ENCODE data around the gene AK5.

Gene AK5, protein sequence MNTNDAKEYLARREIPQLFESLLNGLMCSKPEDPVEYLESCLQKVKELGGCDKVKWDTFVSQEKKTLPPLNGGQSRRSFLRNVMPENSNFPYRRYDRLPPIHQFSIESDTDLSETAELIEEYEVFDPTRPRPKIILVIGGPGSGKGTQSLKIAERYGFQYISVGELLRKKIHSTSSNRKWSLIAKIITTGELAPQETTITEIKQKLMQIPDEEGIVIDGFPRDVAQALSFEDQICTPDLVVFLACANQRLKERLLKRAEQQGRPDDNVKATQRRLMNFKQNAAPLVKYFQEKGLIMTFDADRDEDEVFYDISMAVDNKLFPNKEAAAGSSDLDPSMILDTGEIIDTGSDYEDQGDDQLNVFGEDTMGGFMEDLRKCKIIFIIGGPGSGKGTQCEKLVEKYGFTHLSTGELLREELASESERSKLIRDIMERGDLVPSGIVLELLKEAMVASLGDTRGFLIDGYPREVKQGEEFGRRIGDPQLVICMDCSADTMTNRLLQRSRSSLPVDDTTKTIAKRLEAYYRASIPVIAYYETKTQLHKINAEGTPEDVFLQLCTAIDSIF

DNA sequence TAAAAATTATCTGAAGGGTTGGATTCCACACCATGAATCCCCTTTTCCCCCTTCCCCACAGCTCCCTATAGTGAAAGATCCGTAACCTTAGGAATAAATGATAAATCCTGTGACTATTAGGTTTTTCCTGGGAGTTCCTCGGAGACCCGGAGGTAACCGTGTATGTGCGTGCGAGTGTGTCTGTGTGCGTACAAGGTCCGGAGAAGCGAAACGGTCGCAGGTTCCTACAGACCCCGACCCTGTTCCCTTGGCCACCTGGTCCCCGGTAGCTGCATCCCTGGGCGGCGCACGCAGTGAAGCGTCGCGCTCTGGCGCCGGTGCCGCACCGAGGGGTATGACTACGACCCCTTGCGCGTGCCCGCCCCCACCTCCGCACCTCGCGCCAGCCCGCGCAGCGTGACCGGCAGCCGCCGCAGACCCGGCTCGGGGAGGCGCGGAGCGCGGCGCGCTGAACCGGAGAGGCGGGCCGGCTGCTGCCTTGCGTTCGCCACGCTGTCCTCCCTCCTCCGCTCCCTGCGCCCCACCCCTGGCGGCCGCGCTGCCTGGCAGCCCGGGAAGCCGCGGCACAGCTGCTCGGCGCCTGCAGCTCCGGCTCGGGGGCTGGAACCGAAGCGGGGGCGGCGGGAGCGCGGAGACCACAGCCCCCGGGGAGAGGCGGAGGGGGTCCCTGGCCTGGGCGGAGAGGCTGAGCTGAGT lies at the start of gene AK5:
Gene AK5, plus strand, starts transcription at position 529 of the 696 bp plus-strand sequence. CDS start 295 bp downstream, outside the sequence.
- DNase-seq = peak; percentile 32

DNA sequence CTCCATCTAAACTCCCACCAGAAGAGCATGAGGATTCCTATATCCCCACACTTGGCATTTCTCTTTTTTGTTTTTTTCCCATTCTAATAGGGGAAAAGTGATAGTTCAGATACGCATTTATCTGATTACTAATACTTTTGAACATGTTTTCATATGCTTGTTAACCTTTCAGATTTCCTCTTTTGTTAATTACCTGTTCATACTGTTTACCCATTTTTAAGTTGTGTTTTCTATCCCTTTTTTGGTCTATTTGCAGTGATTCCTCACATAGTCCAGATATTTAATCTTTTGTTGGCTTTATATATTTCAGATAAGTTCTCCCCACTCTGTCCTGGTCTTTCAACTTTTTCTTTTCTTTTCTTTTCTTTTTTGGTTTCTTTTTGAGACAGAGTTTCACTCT lies 49.0 kb upstream of the AK5 start:
- DNase-seq = no peak

DNA sequence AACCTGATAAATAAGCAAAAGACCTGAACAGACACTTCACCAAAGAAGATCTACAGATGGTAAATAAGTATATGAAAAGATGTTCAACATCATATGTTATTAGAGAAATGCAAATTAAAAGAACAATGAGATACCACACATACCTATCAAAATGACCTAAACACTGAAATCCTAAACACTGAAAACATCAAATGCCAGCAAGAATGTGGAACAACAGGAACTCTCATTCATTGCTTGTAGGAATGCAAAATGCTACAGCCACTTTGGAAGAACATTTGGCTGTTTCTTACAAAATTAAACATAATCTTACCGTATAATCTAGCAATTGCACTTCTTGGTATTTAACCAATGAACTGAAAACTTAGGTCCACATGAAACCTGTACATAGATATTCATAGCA lies 47.7 kb upstream of the AK5 start:
- no peak for DNase-seq

DNA sequence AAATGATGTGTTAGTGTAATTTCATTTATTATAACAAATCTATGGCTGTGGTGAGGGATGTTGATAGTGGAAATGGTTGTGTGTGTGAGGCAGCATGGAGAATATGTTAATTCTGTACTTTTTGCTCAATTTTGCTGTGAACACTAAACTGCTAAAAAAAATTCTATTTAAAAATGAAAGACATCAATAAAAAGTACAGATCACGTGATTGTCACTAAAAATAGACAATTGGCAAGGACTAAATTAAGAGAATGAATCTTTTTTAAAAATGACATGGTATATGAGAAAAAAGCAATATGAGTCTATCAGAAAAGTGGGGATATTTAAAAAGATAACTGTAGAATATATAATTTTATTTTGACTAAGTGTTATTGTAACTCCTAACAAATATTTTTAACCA lies 46.9 kb upstream of the AK5 start:
- DNase-seq = no peak

DNA sequence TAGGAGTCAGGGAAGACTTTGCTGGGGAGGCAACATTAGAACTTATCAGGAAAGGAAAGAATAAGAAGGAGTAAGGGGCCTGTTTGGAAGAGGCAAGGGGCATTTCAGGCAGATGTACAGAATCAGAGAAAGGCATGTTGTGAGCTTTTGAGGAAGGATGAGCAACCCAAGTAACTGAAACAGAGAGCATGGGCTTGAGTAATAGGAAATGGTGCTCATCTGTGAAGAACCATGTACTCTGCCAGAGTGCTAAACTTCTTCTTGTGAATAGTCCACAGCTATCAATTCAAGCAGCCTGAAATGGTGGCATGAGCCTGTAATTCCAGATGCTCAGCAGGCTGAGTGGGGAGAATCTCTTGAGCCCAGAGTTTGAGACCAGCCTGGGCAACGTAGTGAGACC lies 43.4 kb upstream of the AK5 start:
- no peak for DNase-seq

DNA sequence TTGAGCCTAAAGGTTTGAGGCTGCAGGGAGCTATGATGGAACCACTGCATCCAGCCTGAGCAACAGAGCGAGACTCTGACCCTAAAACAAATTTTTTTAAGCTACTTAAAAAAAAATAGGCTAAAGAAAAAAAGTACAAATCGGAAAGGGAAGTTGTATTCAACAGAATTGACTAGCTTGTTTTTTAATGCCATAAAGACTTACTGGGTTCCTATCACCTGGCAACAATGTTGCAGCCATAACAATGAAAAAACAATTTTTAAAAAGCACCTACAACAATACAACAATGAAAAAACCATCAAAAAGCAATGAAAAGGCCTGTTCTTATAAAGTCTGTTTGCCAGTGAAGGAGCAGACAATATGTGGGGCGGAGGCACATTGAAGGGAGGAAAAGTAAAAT lies 42.5 kb upstream of the AK5 start:
- DNase-seq = no peak

DNA sequence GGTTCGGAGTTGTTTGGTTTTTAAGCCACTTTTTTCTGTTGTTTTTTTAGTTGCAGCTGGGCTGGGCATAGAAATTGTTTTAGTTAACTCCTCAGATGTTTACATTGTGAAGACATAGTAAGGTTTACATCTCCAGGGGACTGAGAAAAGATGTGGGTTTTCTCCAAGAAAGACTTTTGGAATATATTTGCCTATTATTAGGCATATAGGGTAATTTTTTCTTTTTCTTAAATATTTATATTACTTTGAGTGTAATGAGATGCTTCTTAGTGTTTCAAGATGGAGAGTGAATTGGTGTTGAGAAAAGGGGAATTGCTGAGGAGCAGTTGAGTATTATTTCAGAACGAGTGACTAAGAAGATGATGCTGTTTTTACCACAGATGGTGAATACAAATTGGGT lies 36.0 kb upstream of the AK5 start:
- no peak for DNase-seq

DNA sequence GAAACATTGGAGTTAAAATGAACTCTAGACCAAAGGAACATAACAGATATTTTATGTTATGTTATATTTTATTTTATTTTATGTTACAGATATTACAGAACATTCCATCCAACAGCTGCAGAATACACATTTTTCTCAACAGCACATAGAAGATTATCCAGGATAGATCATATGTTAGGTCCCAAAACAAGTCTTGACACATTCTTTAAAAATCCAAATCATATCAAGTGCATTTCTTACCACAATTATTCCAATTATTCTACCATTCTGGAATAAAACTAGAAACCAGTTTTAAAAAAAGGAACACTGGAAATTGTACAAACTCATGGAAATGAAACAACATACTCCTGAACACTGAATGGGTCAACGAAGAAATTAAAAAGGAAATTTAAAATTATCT lies 31.7 kb upstream of the AK5 start:
- DNase-seq = no peak

DNA sequence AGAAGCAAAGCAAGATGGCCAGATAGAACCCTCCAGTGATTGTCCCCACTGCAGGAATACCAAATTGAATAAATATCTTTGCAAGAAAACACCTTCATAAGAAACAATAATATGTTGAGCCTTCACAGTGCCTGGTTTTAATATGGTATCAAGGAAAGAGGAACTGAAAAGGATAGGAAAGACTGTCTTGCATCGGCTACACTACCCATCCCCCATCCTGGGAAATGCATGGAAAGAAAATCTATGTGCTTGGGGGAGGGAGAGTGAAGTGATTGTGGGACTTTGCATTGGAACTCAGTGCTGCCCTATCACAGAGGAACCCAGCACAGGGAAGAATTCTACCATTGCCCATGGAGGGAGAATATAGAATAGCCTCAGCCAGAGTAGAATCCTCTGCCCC lies 28.6 kb upstream of the AK5 start:
- DNase-seq = no peak

DNA sequence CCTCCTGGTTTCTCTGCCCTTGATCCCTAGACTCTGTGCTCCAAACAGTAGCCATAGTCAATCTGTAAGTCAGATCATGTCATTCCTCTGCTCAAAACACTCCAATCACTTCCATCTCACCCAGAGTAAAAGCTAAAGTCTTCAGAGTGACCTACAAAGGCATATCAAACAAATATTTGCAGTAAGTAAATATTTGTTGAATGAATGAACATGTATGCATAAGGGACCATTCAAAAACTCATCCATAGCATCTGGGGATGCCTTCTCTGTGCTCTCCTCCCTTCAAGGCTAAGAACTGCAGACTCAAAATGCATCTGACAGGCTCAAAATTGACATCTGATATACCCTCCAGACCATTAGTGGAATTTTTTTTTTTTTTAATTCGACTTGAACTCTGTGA lies 18.1 kb upstream of the AK5 start:
- DNase-seq = no peak

DNA sequence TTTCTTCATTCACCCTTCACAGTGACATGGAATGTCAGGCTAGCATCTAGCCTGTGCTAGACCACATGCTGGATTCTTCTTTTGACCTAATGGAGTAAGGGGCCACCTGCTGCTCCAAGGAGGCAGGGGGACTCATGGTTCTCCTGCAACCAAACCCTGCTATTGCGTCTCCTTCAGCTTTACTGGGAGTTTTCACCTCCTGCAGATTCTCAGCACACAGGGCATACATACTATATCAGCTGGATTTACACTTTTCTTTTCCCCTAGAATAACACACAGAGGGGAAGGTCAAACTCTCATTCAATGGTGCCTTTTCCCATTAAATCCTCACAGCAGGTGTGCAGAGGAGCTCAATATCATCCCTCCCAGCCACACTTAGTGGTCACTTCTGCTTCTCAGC lies 16.6 kb upstream of the AK5 start:
- no peak for DNase-seq

DNA sequence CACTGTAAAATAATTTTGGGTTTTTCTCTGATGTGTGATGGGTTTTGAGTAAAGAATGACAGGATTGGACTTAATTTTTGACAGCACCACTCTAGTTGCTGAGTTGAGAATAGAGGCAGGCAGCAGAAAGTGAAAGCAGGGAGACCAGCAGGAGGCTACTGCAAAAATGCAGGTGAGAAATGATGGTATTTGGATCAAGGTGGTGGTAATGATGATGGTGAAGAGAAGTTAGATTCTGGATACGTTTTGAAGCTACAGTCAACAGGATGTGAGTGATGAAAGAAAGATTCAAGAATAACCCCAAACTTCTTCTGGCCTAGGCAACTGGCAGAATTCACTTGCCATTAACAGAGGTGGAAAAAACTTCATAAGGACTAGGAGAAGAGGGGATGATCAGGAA lies 14.8 kb upstream of the AK5 start:
- no peak for DNase-seq

DNA sequence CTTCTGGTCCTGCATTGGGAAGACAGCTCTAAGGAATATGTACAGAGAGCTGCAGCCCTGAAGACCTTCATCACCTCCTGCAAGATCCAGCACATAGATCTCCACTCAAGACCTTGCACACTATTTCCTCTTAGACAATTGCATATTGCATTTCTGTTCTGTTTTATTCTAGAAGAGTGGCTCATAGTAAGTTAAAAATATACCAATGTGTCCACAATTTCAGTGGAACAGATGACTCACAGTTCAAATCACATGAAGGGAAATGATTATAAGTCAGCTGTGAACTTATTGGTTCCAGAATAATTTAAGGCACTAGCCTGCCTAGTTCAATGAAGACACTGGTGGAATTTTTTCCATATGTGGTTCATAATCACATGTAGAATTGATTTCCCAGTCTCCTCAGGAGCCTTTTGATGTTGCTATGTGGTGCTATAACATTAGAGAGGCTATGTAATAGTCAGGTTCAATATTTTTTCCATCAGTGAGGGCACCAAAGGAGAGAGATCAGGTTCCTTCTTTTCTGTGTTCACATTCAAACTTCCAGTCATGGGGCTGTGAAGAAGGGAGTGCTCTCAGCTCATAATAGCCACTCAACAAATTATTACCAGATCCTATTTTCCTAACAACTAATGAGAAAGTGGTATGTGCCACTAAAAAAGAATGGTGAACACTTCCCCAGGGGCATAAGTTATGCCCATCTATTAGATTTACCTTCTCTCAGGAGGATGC lies 9.8 kb upstream of the AK5 start:
- DNase-seq = no peak

DNA sequence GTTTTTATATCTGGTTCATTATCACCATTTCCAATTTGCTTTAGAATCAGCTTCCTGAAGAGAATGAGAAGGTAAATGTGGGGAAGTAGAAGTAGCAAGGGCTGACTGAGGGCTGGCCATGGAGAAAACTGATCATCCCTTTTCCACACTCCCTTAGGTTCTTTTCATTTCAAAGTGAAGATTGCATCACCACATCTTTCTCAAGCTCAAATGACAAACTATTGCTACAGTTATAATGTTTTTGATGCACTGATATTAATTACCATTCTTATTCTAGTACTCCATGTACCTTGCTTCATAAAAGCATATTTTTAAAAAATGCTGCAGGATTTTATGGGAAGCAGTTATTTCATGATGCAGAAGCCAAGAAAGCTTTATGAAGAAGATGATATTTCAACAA lies 7.9 kb upstream of the AK5 start:
- no peak for DNase-seq

DNA sequence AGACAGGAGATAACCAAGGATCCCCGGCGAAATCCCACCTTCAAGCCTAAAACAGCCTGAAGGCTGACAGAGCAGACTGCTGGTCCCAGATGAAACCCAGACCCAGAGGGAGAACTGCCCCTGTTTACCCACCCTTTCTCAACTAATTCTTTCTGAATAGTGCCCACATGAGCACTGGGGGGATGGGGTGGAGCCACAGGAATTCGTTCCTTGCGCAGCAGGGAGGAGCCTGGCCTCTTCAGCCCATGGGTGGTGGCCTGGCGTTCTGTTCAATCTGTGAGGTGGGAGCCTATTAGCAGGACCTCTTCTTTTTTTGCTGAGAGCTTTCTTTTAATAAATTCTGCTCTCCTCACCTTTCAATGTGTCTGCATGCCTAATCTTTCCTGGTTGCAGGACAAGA lies 6.6 kb upstream of the AK5 start:
- no peak for DNase-seq

DNA sequence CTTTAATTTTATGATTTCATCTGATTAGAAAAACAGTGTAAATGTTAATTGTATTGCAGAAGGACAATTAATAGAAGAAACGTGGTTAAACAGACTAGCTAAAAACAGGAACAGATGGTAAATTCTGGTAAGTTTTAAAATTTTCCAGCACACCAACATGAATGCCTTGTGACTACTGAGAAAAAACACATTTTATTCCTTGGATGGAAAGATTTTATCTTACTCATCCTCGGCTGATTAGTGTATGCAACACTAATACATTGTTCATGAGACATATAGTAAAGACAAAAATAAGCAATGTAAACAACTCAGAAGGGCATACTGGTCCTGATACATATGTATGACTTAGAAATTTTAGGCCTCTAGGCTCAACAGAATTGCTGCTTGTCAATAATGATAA lies 4.9 kb upstream of the AK5 start:
- DNase-seq = no peak

DNA sequence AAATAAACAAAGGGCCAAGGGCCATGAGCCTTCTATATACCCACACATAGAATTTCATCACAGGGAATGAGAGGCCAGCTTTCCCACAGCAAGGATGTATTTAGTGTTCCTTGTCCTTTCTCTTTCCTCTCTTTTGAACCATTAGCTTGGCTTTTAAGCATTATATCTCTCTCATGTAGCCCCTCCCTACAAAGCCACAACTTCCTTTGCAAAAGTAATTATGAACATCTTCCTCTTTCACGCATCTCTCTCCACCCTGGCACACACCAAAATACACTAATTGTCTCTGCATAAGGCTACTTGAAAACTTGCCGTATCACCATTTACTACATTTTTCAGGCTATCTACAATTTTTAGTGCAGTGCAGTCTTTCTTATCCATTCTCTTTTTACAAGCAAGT lies 1.9 kb upstream of the AK5 start:
- DNase-seq = no peak

DNA sequence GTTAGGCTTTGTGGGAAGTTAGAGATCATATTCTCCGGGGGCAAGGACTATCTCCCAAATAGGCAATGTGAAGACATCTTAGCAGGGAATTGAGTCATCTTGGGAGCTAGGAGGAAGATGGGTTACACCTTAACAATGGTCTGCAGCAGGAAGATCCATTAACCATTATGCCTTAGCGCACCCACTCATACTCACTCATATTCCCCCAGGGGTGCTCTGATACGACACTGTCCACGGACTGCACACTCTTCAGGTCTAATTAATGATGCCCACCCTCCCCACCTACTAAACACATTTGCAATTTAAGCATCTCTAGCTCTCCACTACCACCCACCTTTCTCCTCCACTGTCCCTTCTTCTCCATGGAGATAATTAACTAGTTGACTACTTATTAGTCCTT lies 857 bp upstream of the AK5 start:
- no peak for DNase-seq

DNA sequence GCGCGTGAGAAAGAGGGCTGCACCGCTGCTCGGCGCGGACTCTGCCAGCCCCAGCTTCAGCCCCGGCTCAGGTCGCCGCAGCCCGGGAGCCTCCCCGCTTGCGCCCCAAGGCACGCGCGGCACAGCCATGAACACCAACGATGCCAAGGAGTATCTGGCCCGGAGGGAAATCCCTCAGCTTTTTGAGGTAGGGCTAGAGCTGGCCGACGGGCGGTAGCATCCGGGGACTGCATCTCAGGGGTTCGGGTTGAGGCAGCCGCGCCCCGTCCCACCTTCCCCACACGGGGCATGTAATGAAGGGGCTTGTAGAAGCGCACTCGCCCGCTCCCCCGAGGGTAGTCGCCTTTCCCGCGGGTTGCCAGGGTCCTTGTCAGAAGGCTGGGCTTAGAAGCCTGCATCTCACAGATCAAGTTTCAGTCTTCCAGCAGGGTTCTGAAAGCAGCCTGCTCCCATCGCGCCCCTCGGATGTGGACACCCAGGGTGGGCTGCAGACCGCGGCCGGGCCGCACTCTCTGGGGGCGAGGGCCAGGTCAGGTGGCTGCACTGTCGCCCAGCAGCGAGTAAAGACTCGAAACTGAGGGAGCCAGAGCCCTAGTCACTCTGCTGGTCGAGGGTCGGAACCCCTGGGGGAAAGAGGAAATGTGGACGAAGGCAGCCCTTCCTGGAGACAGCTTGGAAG lies 507 bp downstream of the AK5 start:
- DNase-seq = peak; percentile 34

DNA sequence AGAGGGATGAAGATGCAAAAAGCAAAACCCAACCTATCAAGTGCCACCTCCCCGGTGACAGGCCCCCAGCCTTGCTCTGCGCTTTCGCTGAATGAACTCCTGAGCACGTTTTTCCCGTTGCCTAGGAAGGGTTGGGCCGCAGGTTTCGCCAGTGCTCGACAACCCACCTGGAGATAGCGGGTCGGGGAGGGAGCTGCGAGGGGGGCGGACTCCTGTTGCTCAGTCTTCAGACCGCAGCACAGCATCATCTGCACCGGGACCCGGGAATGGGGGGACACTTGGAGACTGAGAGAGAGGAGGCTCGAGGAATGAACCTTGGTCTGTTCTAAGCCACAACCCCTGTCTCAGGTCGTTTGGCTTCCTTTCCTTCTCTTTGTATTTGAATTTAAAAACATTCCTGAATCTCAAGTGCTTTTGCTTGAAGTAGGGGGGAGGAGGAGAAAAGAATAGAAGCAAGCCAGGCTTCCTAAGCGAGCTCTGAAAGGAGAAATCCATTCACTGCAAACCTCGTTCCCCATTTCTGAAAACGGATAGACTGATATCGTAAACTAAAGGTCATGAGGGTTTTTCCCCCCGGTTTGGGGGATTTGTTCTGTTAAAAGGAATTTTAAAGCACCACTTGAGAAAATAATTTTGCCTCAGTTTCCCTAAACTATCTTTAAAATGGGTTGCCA lies 1.2 kb downstream of the AK5 start:
- no peak for DNase-seq

DNA sequence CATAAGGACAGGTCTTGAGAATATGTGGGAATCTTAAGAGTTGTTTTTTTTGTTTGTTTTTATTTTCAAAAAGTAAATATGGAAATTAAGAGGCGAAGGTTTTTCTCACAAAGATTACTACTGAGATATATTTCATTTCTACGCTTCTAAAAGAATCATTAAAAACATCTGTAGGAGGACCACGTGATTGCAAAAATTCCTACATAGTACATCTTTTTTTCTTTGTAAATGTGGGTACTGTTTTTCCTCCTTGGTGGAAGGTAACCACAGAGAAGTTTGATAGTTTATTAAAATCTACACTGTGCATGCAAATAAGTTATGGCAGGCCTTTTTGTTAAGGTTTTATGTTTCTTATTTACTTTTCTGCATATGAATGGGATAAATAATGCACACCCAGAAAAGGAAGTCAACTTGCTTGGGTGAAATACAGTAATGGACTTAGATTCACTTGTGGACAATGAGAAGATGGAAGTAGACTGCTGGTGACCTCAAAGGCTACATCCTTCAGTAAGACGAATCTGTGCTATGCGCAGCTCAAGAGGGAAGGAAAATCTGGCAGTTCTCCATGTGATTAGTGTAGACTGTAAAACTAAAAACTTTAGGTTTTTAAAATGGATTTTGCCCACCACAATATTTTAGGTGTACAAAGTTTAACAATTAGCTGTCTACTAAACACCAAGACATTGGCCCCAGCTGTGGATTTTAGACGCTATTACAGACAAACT lies 2.0 kb downstream of the AK5 start:
- no peak for DNase-seq

DNA sequence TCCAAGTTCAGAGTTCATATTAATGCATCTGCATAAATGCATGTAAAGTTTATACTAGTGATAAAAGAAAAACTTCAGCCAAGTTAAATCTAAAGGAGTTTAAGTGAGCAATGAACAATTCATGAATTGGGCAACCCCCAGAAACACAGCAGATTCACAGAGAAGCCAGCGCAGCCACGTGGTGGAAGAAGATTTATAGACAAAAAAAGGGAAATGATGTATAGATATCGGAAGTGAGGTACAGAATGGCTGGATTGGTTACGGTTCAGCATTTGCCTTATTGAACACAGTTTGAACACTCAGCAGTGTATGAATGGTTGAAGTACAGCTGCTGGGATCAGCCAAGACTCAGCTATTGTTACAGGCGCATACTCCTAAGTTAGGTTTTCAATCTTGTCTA lies 5.7 kb downstream of the AK5 start:
- DNase-seq = no peak

Data from 8988T (cell line).